ENCODE results near the gene ZNF764. TPM values are rescaled to one million over a fixed set of nuclear protein-coding genes. Genes with fewer than 3 reads are reported as not detected.

The ZNF764 gene
- total and polyA plus RNA-seq, 2 experiments from 2014 or later, result 5.6 to 12.9 TPM

DNA sequence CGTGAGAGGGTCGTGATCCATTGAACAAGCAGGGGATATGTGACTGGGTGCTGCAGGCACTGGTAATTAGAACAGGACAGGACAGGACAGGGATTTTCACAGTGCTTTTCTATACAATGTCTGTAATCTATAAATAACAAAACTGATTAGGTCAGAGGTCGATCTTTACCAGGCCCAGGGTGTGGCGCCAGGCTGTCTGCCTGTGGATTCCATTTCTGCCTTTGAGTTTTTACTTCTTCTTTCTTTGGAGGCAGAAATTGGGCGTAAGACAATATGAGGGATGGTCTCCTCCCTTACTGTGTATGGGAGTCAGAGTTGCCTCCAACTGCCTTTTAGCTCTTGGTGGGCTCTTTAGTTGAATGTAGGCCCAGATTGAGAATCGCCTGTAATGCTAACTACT lies 1.5 kb upstream of the ZNF764 start:
- Histone ChIP-seq H3K4me1 (ENCODE audit: insufficient read depth) (peaks cover 21% of the 10 kb centered on the region), H3F3A (replicated peaks; ENCODE audit: low read depth) (0 out of 2 replicates have a peak, but pooled peaks cover 17% of the 10 kb centered on the region), H3K4me2 (no peak overlapping the region), H3K4me3 (no peak overlapping the region), H2AFZ (peak overlapping the region; percentile 32; the same call in 1 of the 2 replicates), H3K27me3 (ENCODE audit: insufficient read depth) (no peaks in the 10 kb centered on the region), H3K79me2 (replicated peaks; ENCODE audit: insufficient read depth) (no peaks in the 10 kb centered on the region; the same call in 1 of the 2 replicates), H4K20me1 (replicated peaks; ENCODE audit: insufficient read depth) (no peaks in the 10 kb centered on the region), H3K27ac (ENCODE audit: low read depth) (no peak overlapping the region), H3K36me3 (ENCODE audit: insufficient read depth) (no peaks in the 10 kb centered on the region; the same call in 1 of the 2 replicates), H3K9me2 (ENCODE audit: insufficient read depth) (0 out of 2 replicates have a peak, but pooled peaks cover 3% of the 10 kb centered on the region)
- TF ChIP-seq ZNF114 (CRISPR knock-in tag; IDR thresholded peaks at IDR 0.05) (no peak), JUNB (IDR thresholded peaks at IDR 0.05; ENCODE audit: unreplicated experiment) (no peak), POLR2AphosphoS5 (IDR thresholded peaks at IDR 0.05; ENCODE audit: low read depth) (no peak), EZH2phosphoT487 (IDR thresholded peaks at IDR 0.05; ENCODE audit: unreplicated experiment) (no peak), ZNF331 (CRISPR knock-in tag; IDR thresholded peaks at IDR 0.05; ENCODE audit: low read depth) (no peak), EZH2 (IDR thresholded peaks at IDR 0.05; ENCODE audit: low read depth, unreplicated experiment) (no peak), NANOG (IDR thresholded peaks at IDR 0.05; ENCODE audit: borderline replicate concordance) (no peak), CREB1 (CRISPR knock-in tag; IDR thresholded peaks at IDR 0.05; ENCODE audit: low read depth) (no peak)
- TF ChIP-seq, protein P1, sequence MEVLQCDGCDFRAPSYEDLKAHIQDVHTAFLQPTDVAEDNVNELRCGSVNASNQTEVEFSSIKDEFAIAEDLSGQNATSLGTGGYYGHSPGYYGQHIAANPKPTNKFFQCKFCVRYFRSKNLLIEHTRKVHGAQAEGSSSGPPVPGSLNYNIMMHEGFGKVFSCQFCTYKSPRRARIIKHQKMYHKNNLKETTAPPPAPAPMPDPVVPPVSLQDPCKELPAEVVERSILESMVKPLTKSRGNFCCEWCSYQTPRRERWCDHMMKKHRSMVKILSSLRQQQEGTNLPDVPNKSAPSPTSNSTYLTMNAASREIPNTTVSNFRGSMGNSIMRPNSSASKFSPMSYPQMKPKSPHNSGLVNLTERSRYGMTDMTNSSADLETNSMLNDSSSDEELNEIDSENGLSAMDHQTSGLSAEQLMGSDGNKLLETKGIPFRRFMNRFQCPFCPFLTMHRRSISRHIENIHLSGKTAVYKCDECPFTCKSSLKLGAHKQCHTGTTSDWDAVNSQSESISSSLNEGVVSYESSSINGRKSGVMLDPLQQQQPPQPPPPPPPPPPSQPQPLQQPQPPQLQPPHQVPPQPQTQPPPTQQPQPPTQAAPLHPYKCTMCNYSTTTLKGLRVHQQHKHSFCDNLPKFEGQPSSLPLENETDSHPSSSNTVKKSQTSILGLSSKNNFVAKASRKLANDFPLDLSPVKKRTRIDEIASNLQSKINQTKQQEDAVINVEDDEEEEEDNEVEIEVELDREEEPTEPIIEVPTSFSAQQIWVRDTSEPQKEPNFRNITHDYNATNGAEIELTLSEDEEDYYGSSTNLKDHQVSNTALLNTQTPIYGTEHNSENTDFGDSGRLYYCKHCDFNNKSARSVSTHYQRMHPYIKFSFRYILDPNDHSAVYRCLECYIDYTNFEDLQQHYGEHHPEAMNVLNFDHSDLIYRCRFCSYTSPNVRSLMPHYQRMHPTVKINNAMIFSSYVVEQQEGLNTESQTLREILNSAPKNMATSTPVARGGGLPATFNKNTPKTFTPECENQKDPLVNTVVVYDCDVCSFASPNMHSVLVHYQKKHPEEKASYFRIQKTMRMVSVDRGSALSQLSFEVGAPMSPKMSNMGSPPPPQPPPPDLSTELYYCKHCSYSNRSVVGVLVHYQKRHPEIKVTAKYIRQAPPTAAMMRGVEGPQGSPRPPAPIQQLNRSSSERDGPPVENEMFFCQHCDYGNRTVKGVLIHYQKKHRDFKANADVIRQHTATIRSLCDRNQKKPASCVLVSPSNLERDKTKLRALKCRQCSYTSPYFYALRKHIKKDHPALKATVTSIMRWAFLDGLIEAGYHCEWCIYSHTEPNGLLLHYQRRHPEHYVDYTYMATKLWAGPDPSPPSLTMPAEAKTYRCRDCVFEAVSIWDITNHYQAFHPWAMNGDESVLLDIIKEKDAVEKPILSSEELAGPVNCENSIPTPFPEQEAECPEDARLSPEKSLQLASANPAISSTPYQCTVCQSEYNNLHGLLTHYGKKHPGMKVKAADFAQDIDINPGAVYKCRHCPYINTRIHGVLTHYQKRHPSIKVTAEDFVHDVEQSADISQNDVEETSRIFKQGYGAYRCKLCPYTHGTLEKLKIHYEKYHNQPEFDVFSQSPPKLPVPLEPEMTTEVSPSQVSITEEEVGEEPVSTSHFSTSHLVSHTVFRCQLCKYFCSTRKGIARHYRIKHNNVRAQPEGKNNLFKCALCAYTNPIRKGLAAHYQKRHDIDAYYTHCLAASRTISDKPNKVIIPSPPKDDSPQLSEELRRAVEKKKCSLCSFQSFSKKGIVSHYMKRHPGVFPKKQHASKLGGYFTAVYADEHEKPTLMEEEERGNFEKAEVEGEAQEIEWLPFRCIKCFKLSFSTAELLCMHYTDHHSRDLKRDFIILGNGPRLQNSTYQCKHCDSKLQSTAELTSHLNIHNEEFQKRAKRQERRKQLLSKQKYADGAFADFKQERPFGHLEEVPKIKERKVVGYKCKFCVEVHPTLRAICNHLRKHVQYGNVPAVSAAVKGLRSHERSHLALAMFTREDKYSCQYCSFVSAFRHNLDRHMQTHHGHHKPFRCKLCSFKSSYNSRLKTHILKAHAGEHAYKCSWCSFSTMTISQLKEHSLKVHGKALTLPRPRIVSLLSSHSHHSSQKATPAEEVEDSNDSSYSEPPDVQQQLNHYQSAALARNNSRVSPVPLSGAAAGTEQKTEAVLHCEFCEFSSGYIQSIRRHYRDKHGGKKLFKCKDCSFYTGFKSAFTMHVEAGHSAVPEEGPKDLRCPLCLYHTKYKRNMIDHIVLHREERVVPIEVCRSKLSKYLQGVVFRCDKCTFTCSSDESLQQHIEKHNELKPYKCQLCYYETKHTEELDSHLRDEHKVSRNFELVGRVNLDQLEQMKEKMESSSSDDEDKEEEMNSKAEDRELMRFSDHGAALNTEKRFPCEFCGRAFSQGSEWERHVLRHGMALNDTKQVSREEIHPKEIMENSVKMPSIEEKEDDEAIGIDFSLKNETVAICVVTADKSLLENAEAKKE (CRISPR knock-in tag; IDR thresholded peaks at IDR 0.05), result no peak
- TF ChIP-seq, protein P2, sequence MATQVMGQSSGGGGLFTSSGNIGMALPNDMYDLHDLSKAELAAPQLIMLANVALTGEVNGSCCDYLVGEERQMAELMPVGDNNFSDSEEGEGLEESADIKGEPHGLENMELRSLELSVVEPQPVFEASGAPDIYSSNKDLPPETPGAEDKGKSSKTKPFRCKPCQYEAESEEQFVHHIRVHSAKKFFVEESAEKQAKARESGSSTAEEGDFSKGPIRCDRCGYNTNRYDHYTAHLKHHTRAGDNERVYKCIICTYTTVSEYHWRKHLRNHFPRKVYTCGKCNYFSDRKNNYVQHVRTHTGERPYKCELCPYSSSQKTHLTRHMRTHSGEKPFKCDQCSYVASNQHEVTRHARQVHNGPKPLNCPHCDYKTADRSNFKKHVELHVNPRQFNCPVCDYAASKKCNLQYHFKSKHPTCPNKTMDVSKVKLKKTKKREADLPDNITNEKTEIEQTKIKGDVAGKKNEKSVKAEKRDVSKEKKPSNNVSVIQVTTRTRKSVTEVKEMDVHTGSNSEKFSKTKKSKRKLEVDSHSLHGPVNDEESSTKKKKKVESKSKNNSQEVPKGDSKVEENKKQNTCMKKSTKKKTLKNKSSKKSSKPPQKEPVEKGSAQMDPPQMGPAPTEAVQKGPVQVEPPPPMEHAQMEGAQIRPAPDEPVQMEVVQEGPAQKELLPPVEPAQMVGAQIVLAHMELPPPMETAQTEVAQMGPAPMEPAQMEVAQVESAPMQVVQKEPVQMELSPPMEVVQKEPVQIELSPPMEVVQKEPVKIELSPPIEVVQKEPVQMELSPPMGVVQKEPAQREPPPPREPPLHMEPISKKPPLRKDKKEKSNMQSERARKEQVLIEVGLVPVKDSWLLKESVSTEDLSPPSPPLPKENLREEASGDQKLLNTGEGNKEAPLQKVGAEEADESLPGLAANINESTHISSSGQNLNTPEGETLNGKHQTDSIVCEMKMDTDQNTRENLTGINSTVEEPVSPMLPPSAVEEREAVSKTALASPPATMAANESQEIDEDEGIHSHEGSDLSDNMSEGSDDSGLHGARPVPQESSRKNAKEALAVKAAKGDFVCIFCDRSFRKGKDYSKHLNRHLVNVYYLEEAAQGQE (IDR thresholded peaks at IDR 0.05; ENCODE audit: unreplicated experiment), result no peak
- peaks cover 22% of the 10 kb centered on the region for H3K4me1 Mint-ChIP-seq
- peak overlapping the region; percentile 37; the same call in 1 of the 3 replicates for H3K4me3 Mint-ChIP-seq
- H3K9me3 Mint-ChIP-seq, result no peaks in the 10 kb centered on the region; the same call in 2 of the 3 replicates
- H3K36me3 Mint-ChIP-seq (ENCODE audit: low read depth), result peaks cover 6% of the 10 kb centered on the region
- DNase-seq (ENCODE audit: low spot score), result no peak
- H3K27ac Mint-ChIP-seq, result no peak overlapping the region
- no peak for ATAC-seq
- H3K27me3 Mint-ChIP-seq (ENCODE audit: insufficient read depth, low read depth, poor library complexity), result peaks cover 28% of the 10 kb centered on the region

All from GM23338 (cell line).